WTC11 (cell line): ENCODE measurements around the gene TNC.

ENCODE experiments used
- CTCF ChIP-seq: fragments of 200-600 bp; IDR thresholded peaks from 2 replicates; pipeline ENCODE4 v1.8.0; 2022; ENCODE audit warnings: antibody characterized with exemption
- ELF4 ChIP-seq: sonication (generic); formaldehyde crosslinking; IDR thresholded peaks from 2 replicates; pipeline ENCODE4 v1.8.1; 2022; ENCODE audit warnings: low read depth, mild to moderate bottlenecking, moderate library complexity, missing genetic modification reagents
- IRF2 ChIP-seq: sonication (generic); formaldehyde crosslinking; IDR thresholded peaks from 2 replicates; pipeline ENCODE4 v1.8.0; 2022; ENCODE audit warnings: low read depth, missing genetic modification reagents, borderline replicate concordance
- TF ChIP-seq, protein P1 (sequence below): fragments of 250-450 bp; sonication (Bioruptor Pico); IDR thresholded peaks from 2 replicates; pipeline ENCODE4 v1.8.0; 2021; ENCODE audit warnings: mild to moderate bottlenecking
- TF ChIP-seq, protein P2 (sequence below): sonication (generic); formaldehyde crosslinking; IDR thresholded peaks from 2 replicates; pipeline ENCODE4 v1.8.1; 2023; ENCODE audit warnings: mild to moderate bottlenecking, missing genetic modification reagents, moderate library complexity

DNA sequence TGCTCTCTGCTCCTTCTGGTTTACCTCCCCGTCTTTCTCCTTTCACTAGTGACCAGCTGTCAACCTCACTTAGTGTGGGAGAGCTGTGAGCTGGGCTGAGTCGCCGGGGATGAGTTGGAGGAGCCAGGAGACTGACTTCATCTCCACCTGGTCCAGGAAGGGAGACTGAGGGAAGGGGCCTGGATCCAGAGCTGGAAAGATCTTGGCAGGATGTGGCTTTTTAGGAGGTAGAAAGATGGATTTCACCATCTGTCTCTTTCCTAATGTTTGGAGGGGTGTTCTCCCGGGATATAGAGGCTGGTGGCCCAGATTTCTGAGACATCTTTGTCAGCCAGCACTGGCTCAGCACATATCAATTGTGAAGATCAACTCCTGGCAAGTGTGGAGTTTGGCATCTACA is 37.1 kb upstream of the TNC start:
- TF ChIP-seq, protein P1, sequence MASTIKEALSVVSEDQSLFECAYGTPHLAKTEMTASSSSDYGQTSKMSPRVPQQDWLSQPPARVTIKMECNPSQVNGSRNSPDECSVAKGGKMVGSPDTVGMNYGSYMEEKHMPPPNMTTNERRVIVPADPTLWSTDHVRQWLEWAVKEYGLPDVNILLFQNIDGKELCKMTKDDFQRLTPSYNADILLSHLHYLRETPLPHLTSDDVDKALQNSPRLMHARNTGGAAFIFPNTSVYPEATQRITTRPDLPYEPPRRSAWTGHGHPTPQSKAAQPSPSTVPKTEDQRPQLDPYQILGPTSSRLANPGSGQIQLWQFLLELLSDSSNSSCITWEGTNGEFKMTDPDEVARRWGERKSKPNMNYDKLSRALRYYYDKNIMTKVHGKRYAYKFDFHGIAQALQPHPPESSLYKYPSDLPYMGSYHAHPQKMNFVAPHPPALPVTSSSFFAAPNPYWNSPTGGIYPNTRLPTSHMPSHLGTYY (CRISPR knock-in tag), result no peak
- no peak for TF ChIP-seq IRF2 (CRISPR knock-in tag)
- TF ChIP-seq CTCF, result no peak
- TF ChIP-seq, protein P2, sequence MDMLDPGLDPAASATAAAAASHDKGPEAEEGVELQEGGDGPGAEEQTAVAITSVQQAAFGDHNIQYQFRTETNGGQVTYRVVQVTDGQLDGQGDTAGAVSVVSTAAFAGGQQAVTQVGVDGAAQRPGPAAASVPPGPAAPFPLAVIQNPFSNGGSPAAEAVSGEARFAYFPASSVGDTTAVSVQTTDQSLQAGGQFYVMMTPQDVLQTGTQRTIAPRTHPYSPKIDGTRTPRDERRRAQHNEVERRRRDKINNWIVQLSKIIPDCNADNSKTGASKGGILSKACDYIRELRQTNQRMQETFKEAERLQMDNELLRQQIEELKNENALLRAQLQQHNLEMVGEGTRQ, result no peak
- no peak for TF ChIP-seq ELF4
